T-helper 1 cell treated with Interleukin-12 subunit alpha and Interleukin-12 subunit beta and Interleukin-4 antibody, amounts not matched to agents 30 μg/mL and 1 μg/mL, for 36 hours (primary cell): Measurements from ENCODE around the gene ZNF692.

Experiments
- H3K27ac Mint-ChIP-seq: one replicate; pipeline ENCODE4 v1.8.0; 2021; ENCODE audit warnings: mild to moderate bottlenecking, mixed read lengths
- H3K27me3 Mint-ChIP-seq: one replicate; pipeline ENCODE4 v1.8.0; 2021; ENCODE audit warnings: low read depth, mixed read lengths
- H3K36me3 Mint-ChIP-seq: one replicate; pipeline ENCODE4 v1.8.0; 2021; ENCODE audit warnings: low read depth, mixed read lengths
- H3K4me1 Mint-ChIP-seq: one replicate; pipeline ENCODE4 v1.8.0; 2021; ENCODE audit warnings: low read depth, mixed read lengths
- H3K4me3 Mint-ChIP-seq: one replicate; pipeline ENCODE4 v1.8.0; 2021; ENCODE audit warnings: mild to moderate bottlenecking, moderate library complexity, mixed read lengths
- H3K9me3 Mint-ChIP-seq: one replicate; pipeline ENCODE4 v1.8.0; 2021; ENCODE audit warnings: mixed read lengths

The ZNF692 gene

GRCh38 chr1:248828845-248829244, 30.0 kb downstream of the ZNF692 start:
- Mint-ChIP-seq H3K4me1 (peaks cover 23% of the 10 kb centered on the region), H3K4me3 (no peak overlapping the region), H3K27ac (no peak overlapping the region), H3K9me3 (no peaks in the 10 kb centered on the region), H3K36me3 (peaks cover 13% of the 10 kb centered on the region), H3K27me3 (peaks cover 6% of the 10 kb centered on the region)

GRCh38 chr1:248825909-248826760, 32.8 kb downstream of the ZNF692 start, which contains the start of gene SH3BP5L:
TSS of gene SH3BP5L (minus strand) at chr1:248825915. CDS start at chr1:248824935, 980 bp downstream.
- Mint-ChIP-seq H3K4me3 (peak within 1 kb of the TSS; percentile 98), H3K36me3 (peaks cover 22% of the 10 kb centered on the region), H3K27ac (peak within 1 kb of the TSS; percentile 99), H3K4me1 (peaks cover 38% of the 10 kb centered on the region), H3K27me3 (peaks cover 2% of the 10 kb centered on the region), H3K9me3 (no peaks in the 10 kb centered on the region)

- Mint-ChIP-seq H3K4me1 (peaks cover 44% of the 10 kb centered on the region), H3K9me3 (no peaks in the 10 kb centered on the region), H3K36me3 (peaks cover 23% of the 10 kb centered on the region), H3K27me3 (no peaks in the 10 kb centered on the region), H3K27ac (peak overlapping the region; percentile 99), H3K4me3 (peak overlapping the region; percentile 98)
Measured at GRCh38 chr1:248825573-248825908, 33.3 kb downstream of the ZNF692 start.

- Mint-ChIP-seq H3K4me3 (peak overlapping the region; percentile 98), H3K27ac (peak overlapping the region; percentile 99), H3K27me3 (no peaks in the 10 kb centered on the region), H3K4me1 (peaks cover 48% of the 10 kb centered on the region), H3K36me3 (peaks cover 27% of the 10 kb centered on the region), H3K9me3 (no peaks in the 10 kb centered on the region)
Measured at GRCh38 chr1:248825136-248825535, 33.7 kb downstream of the ZNF692 start.

- H3K9me3 Mint-ChIP-seq, result no peaks in the 10 kb centered on the region
- no peaks in the 10 kb centered on the region for H3K27me3 Mint-ChIP-seq
- H3K4me1 Mint-ChIP-seq, result peaks cover 51% of the 10 kb centered on the region
- H3K36me3 Mint-ChIP-seq, result peaks cover 29% of the 10 kb centered on the region
- H3K27ac Mint-ChIP-seq, result peak overlapping the region; percentile 99
- peak overlapping the region; percentile 98 for H3K4me3 Mint-ChIP-seq
Measured at GRCh38 chr1:248824701-248825100, 34.2 kb downstream of the ZNF692 start.

- Mint-ChIP-seq H3K9me3 (no peaks in the 10 kb centered on the region), H3K4me1 (peaks cover 51% of the 10 kb centered on the region), H3K4me3 (peak overlapping the region; percentile 98), H3K27ac (peak overlapping the region; percentile 50), H3K36me3 (peaks cover 29% of the 10 kb centered on the region), H3K27me3 (no peaks in the 10 kb centered on the region)
Measured at GRCh38 chr1:248824301-248824700, 34.6 kb downstream of the ZNF692 start.

- peaks cover 57% of the 10 kb centered on the region for H3K4me1 Mint-ChIP-seq
- peak overlapping the region; percentile 37 for H3K4me3 Mint-ChIP-seq
- peaks cover 34% of the 10 kb centered on the region for H3K36me3 Mint-ChIP-seq
- peak overlapping the region; percentile 50 for H3K27ac Mint-ChIP-seq
- no peaks in the 10 kb centered on the region for H3K27me3 Mint-ChIP-seq
- no peaks in the 10 kb centered on the region for H3K9me3 Mint-ChIP-seq
Measured at GRCh38 chr1:248823517-248824001, 35.3 kb downstream of the ZNF692 start.

- Mint-ChIP-seq H3K36me3 (peaks cover 34% of the 10 kb centered on the region), H3K27me3 (no peaks in the 10 kb centered on the region), H3K4me1 (peaks cover 61% of the 10 kb centered on the region), H3K9me3 (no peaks in the 10 kb centered on the region), H3K27ac (no peak overlapping the region), H3K4me3 (no peak overlapping the region)
Measured at GRCh38 chr1:248822148-248823032, 36.5 kb downstream of the ZNF692 start.

- peaks cover 35% of the 10 kb centered on the region for H3K36me3 Mint-ChIP-seq
- H3K4me3 Mint-ChIP-seq, result no peak overlapping the region
- H3K9me3 Mint-ChIP-seq, result no peaks in the 10 kb centered on the region
- peaks cover 64% of the 10 kb centered on the region for H3K4me1 Mint-ChIP-seq
- no peaks in the 10 kb centered on the region for H3K27me3 Mint-ChIP-seq
- H3K27ac Mint-ChIP-seq, result no peak overlapping the region
Measured at GRCh38 chr1:248821641-248822040, 37.2 kb downstream of the ZNF692 start.

- no peak overlapping the region for H3K27ac Mint-ChIP-seq
Measured at GRCh38 chr1:248821101-248821500, 37.8 kb downstream of the ZNF692 start.

GRCh38 chr1:248820041-248820585, 38.8 kb downstream of the ZNF692 start:
- Mint-ChIP-seq H3K27ac (no peak overlapping the region), H3K27me3 (no peaks in the 10 kb centered on the region), H3K4me1 (peaks cover 72% of the 10 kb centered on the region), H3K4me3 (no peak overlapping the region), H3K36me3 (peaks cover 40% of the 10 kb centered on the region), H3K9me3 (no peaks in the 10 kb centered on the region)

More at GRCh38 chr1:248821101-248821500, 37.8 kb downstream of the ZNF692 start:
- Mint-ChIP-seq H3K36me3 (peaks cover 35% of the 10 kb centered on the region), H3K4me3 (no peak overlapping the region), H3K27me3 (no peaks in the 10 kb centered on the region), H3K4me1 (peaks cover 67% of the 10 kb centered on the region), H3K9me3 (no peaks in the 10 kb centered on the region)

GRCh38 chr1:248818505-248819374, 40.1 kb downstream of the ZNF692 start:
- Mint-ChIP-seq H3K4me3 (peak overlapping the region; percentile 21), H3K36me3 (peaks cover 44% of the 10 kb centered on the region), H3K27ac (peak overlapping the region; percentile 65), H3K4me1 (peaks cover 60% of the 10 kb centered on the region), H3K27me3 (no peaks in the 10 kb centered on the region), H3K9me3 (no peaks in the 10 kb centered on the region)

GRCh38 chr1:248817065-248817464, 41.8 kb downstream of the ZNF692 start:
- peaks cover 50% of the 10 kb centered on the region for H3K4me1 Mint-ChIP-seq
- no peak overlapping the region for H3K4me3 Mint-ChIP-seq
- peaks cover 42% of the 10 kb centered on the region for H3K36me3 Mint-ChIP-seq

More at GRCh38 chr1:248817065-248817464, 41.8 kb downstream of the ZNF692 start:
- H3K27me3 Mint-ChIP-seq, result no peaks in the 10 kb centered on the region
- no peaks in the 10 kb centered on the region for H3K9me3 Mint-ChIP-seq
- H3K27ac Mint-ChIP-seq, result peak overlapping the region; percentile 64
